ENCODE results near the gene CD79A.

CD79A gene

DNA sequence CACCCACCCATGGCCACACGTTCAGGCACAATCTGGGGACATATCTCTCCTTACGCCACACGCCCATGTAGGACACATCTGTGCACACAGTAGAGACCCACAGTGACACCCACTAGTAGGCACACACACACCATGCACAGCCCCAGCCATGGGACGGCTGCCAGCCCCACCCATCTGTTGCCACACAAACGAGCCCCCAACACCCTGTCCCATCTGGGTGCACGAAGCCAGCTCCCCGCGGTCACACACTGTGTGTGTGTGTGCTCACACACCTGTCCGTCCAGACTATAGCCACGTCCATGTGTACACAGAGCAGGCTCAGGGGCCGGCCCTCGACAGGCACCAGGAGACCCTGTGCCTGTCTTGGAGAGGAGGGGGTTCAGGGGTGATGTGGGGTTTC lies 40.6 kb downstream of the CD79A start:
- DNase-seq (ENCODE audit: low spot score) = no peak
- in situ Hi-C loops (cut with MboI; ENCODE audit: low sequenced_read_pairs, unreplicated experiment) = no loop called here
- TF ChIP-seq CTCF (IDR thresholded peaks at IDR 0.05; ENCODE audit: borderline replicate concordance, control extremely low read depth, extremely low read depth, insufficient read depth, missing control alignments) = no peak

DNA sequence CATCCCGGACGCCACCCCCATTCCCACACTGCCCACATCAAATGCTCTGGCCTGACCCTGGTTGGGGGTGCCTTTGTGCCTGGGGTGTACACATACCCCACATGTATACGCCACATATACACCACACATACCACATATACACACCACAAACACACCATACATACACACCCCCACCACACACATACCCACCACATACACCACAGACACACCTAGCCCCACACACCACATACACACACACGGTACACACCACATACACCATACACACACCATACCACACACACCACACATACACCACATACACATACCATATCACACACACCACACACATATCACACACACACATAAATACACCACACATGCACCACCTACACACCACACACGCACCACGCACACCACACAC lies 41.0 kb downstream of the CD79A start:
- DNase-seq (ENCODE audit: low spot score) = no peak
- TF ChIP-seq CTCF (IDR thresholded peaks at IDR 0.05; ENCODE audit: borderline replicate concordance, control extremely low read depth, extremely low read depth, insufficient read depth, missing control alignments) = no peak
- in situ Hi-C loops (cut with MboI; ENCODE audit: low sequenced_read_pairs, unreplicated experiment) = no loop called here

- no peak for TF ChIP-seq CTCF (IDR thresholded peaks at IDR 0.05; ENCODE audit: borderline replicate concordance, control extremely low read depth, extremely low read depth, insufficient read depth, missing control alignments)
- in situ Hi-C loops (cut with MboI; ENCODE audit: low sequenced_read_pairs, unreplicated experiment) = no loop called here
- DNase-seq (ENCODE audit: low spot score) = no peak
Observed at GRCh38 chr19:41918653-41919244, 41.7 kb downstream of the CD79A start.

DNA sequence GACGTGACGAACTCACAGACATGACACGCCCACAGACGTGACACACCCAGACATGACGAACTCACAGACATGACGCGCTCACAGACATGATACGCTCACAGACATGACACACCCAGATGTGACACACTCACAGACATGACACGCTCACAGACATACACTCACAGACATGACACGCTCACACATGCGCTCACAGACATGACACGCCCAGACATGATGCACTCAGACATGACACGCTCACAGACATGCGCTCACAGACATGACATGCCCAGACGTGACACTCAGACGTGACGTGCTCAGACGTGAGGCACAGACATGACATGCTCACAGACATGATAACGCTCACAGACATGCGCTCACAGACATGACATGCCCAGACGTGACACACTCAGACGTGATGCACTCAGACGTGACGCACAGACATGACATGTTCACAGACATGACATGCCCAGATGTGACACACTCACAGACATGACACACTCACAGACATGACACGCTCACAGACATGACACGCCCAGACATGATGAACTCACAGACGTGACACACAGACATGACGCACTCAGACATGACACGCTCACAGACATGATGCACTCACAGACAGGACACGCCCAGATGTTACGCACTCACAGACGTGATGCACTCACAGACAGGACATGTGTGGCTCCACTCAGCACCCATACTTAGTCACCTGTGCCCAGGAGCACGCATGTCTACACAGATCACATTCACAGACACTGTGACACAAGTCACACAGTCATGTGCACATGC lies 43.1 kb downstream of the CD79A start:
- no peak for TF ChIP-seq CTCF (IDR thresholded peaks at IDR 0.05; ENCODE audit: borderline replicate concordance, control extremely low read depth, extremely low read depth, insufficient read depth, missing control alignments)
- no peak for DNase-seq (ENCODE audit: low spot score)
- in situ Hi-C loops (cut with MboI; ENCODE audit: low sequenced_read_pairs, unreplicated experiment) = no loop called here

DNA sequence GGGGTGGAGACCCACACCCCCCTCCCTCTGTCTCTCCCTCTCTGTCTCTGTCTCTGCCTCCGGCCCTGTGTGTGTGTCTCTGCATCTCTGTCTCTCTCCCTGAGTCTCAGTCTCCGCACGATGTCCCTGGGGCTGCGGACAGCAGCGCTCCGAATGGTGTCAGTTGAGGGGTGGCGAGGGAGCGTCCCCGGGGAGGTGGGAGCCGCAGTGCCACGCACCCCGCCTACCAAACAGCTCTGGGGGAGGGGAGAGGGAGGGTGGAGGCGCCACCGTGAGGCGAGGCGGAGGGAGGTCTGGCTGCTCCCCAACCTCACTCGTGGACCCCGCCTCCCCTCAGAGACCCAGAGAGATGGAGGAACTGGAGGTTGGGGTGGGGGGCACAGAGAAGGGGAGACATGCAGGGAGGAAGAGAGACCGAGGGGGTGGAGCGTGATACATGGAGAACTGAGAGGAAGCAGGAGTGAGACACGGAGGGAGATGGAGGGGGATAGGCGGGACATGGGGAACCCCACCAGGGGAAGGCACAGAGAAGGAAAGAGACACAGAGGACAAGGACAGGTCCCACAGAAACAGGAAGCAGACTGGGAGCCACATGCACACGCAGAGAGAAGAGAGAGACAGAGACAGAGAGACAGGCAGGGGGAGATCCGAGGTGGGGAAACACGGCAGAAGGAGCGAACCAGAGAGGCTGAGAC lies 44.0 kb downstream of the CD79A start:
- in situ Hi-C loops (cut with MboI; ENCODE audit: low sequenced_read_pairs, unreplicated experiment) = no loop called here
- no peak for TF ChIP-seq CTCF (IDR thresholded peaks at IDR 0.05; ENCODE audit: borderline replicate concordance, control extremely low read depth, extremely low read depth, insufficient read depth, missing control alignments)
- no peak for DNase-seq (ENCODE audit: low spot score)

GRCh38 chr19:41921577-41922576 lies 44.8 kb downstream of the CD79A start:
- DNase-seq (ENCODE audit: low spot score) = no peak
- in situ Hi-C loops (cut with MboI; ENCODE audit: low sequenced_read_pairs, unreplicated experiment) = no loop called here
- no peak for TF ChIP-seq CTCF (IDR thresholded peaks at IDR 0.05; ENCODE audit: borderline replicate concordance, control extremely low read depth, extremely low read depth, insufficient read depth, missing control alignments)
